HEK293 (cell line): ENCODE data around the gene HTRA1.

Source experiments
- CTCF ChIA-PET: fragments of 350-600 bp; formaldehyde crosslinking; extraction: SDS; loops from one replicate; lab custom pipeline; 2021; ENCODE audit warnings: antibody characterized with exemption; lab: Yijun Ruan, JAX
- POLR2A ChIA-PET: fragments of 300-600 bp; formaldehyde crosslinking; extraction: SDS; loops from one replicate; lab custom pipeline; 2020; ENCODE audit warnings: antibody characterized with exemption, inconsistent platforms; lab: Yijun Ruan, JAX
- H3K27ac ChIP-seq: fragments of 200-500 bp; sonication (Bioruptor generic); 2 replicates; pipeline ENCODE4 v1.5.1; 2014; ENCODE audit warnings: low read depth, low read length, control low read depth, inconsistent platforms; ENCODE audit errors: extremely low read depth
- H3K36me3 ChIP-seq, 2 experiments: fragments of 200-500 bp in 1 of 2; sonication (Bioruptor generic) in 1 of 2; 1 replicate in 1 of 2; 2 replicates in 1 of 2; pipeline ENCODE4 v1.5.1; 2014 to 2017; ENCODE audit warnings: inconsistent platforms in 2 of 2, low read length in 2 of 2; ENCODE audit not compliant: control insufficient read depth in 2 of 2, insufficient read depth in 1 of 2
- H3K4me1 ChIP-seq: fragments of 200-500 bp; sonication (Bioruptor generic); 2 replicates; pipeline ENCODE4 v1.5.1; 2014; ENCODE audit warnings: mild to moderate bottlenecking, low read length, inconsistent platforms; ENCODE audit not compliant: control insufficient read depth, insufficient read depth
- H3K4me3 ChIP-seq: 2 replicates; pipeline ENCODE4 v1.5.1; 2011; ENCODE audit warnings: low read depth, mild to moderate bottlenecking, control low read depth, low read length, moderate library complexity
- H3K9me3 ChIP-seq: fragments of 200-500 bp; sonication (Bioruptor generic); 2 replicates; pipeline ENCODE4 v1.5.1; 2014; ENCODE audit warnings: low read depth, low read length, inconsistent platforms; ENCODE audit not compliant: control insufficient read depth, insufficient read depth
- EGR2 ChIP-seq: fragments of 450-650 bp; formaldehyde crosslinking; IDR thresholded peaks from 2 replicates; pipeline ENCODE4 v1.5.1; 2016; ENCODE audit warnings: low read depth, missing biosample characterization, missing genetic modification characterization
- GFI1B ChIP-seq: fragments of 450-650 bp; formaldehyde crosslinking; IDR thresholded peaks from 2 replicates; pipeline ENCODE4 v1.5.1; 2016; ENCODE audit warnings: missing biosample characterization, missing genetic modification characterization
- HOXA7 ChIP-seq: sonication (generic); formaldehyde crosslinking; IDR thresholded peaks from 2 replicates; pipeline ENCODE4 v1.8.1; 2022; ENCODE audit warnings: missing genetic modification reagents, borderline replicate concordance
- PRDM6 ChIP-seq: fragments of 450-650 bp; formaldehyde crosslinking; IDR thresholded peaks from 2 replicates; pipeline ENCODE4 v1.5.1; 2017; ENCODE audit warnings: missing biosample characterization, missing genetic modification characterization
- ZBTB6 ChIP-seq: fragments of 450-650 bp; formaldehyde crosslinking; IDR thresholded peaks from 2 replicates; pipeline ENCODE4 v1.5.1; 2017; ENCODE audit warnings: missing biosample characterization, missing genetic modification characterization
- ZFHX2 ChIP-seq: fragments of 450-650 bp; formaldehyde crosslinking; conservative IDR thresholded peaks from 2 replicates; pipeline ENCODE4 v1.5.1; 2016; ENCODE audit warnings: missing biosample characterization, missing genetic modification characterization
- ZNF18 ChIP-seq: fragments of 450-650 bp; formaldehyde crosslinking; IDR thresholded peaks from 2 replicates; pipeline ENCODE4 v1.5.1; 2016; ENCODE audit warnings: missing biosample characterization, missing genetic modification characterization
- ZNF2 ChIP-seq: fragments of 450-650 bp; formaldehyde crosslinking; IDR thresholded peaks from 2 replicates; pipeline ENCODE4 v1.5.1; 2016; ENCODE audit warnings: missing biosample characterization, missing genetic modification characterization
- ZNF292 ChIP-seq: fragments of 450-650 bp; formaldehyde crosslinking; IDR thresholded peaks from 2 replicates; pipeline ENCODE4 v1.5.1; 2016; ENCODE audit warnings: low read depth, missing biosample characterization, missing genetic modification characterization, borderline replicate concordance
- ZNF391 ChIP-seq: fragments of 450-650 bp; formaldehyde crosslinking; IDR thresholded peaks from 2 replicates; pipeline ENCODE4 v1.5.1; 2016; ENCODE audit warnings: low read depth, missing biosample characterization, missing genetic modification characterization, borderline replicate concordance
- ZNF518A ChIP-seq: fragments of 450-650 bp; formaldehyde crosslinking; conservative IDR thresholded peaks from 2 replicates; pipeline ENCODE4 v1.5.1; 2016; ENCODE audit warnings: low read depth, missing biosample characterization, missing genetic modification characterization
- ZNF549 ChIP-seq: fragments of 450-650 bp; IDR thresholded peaks from 2 replicates; pipeline ENCODE4 v1.5.1; 2018; ENCODE audit warnings: missing biosample characterization, missing genetic modification characterization, mild to moderate bottlenecking, inconsistent platforms, moderate library complexity
- ZNF571 ChIP-seq: fragments of 450-650 bp; formaldehyde crosslinking; IDR thresholded peaks from 2 replicates; pipeline ENCODE4 v1.5.0; 2017; ENCODE audit warnings: missing biosample characterization, missing genetic modification characterization
- ZNF624 ChIP-seq: fragments of 450-650 bp; formaldehyde crosslinking; IDR thresholded peaks from 2 replicates; pipeline ENCODE4 v1.5.1; 2017; ENCODE audit warnings: missing biosample characterization, missing genetic modification characterization
- ZNF645 ChIP-seq: fragments of 450-650 bp; formaldehyde crosslinking; IDR thresholded peaks from 2 replicates; pipeline ENCODE4; 2016; ENCODE audit warnings: missing biosample characterization, missing genetic modification characterization
- ZNF654 ChIP-seq: fragments of 450-650 bp; formaldehyde crosslinking; IDR thresholded peaks from 2 replicates; pipeline ENCODE4 v1.5.1; 2016; ENCODE audit warnings: low read depth, missing biosample characterization, missing genetic modification characterization

HTRA1 gene

GRCh38 chr10:122508021-122508420, 46.7 kb downstream of the HTRA1 start (continued):
- TF ChIP-seq ZBTB6, result no peak
- no peak for TF ChIP-seq ZNF391

- Histone ChIP-seq H3K4me1 (no peaks in the 10 kb centered on the region; the same call in 1 of the 2 replicates), H3K9me3 (no peaks in the 10 kb centered on the region), H3K4me3 (no peak overlapping the region), H3K27ac (no peak overlapping the region), H3K36me3 (no peaks in the 10 kb centered on the region)
- CTCF ChIA-PET, result interaction anchor here (1.0 kb wide), 1 partner anchor 56 kb away, joined by 5 read pairs; no protein-coding TSS in a partner anchor
- POLR2A ChIA-PET, result no interaction called here
- TF ChIP-seq ZNF645 (tag by site-specific recombination), result no peak
- TF ChIP-seq ZNF292 (tag by site-specific recombination), result no peak
- no peak for TF ChIP-seq EGR2 (tag by site-specific recombination)
Observed at GRCh38 chr10:122509323-122509722, 48.0 kb downstream of the HTRA1 start.

- ChIA-PET CTCF (interaction anchor here (1.6 kb wide), 1 partner anchor 55 kb away, joined by 4 read pairs; no protein-coding TSS in a partner anchor), POLR2A (interaction anchor here (0.6 kb wide), 1 partner anchor 373 kb away, joined by 3 read pairs; no protein-coding TSS in a partner anchor)
- Histone ChIP-seq H3K4me3 (no peak overlapping the region), H3K9me3 (no peaks in the 10 kb centered on the region), H3K27ac (no peak overlapping the region), H3K4me1 (no peaks in the 10 kb centered on the region), H3K36me3 (no peaks in the 10 kb centered on the region)
- TF ChIP-seq ZNF654 (no peak), ZFHX2 (tag by site-specific recombination) (no peak), ZNF624 (no peak), PRDM6 (tag by site-specific recombination) (no peak), ZNF549 (no peak), ZNF18 (tag by site-specific recombination) (no peak), ZNF2 (tag by site-specific recombination) (no peak), HOXA7 (no peak), ZNF518A (no peak), ZNF571 (tag by site-specific recombination) (no peak), GFI1B (tag by site-specific recombination) (no peak)
Observed at GRCh38 chr10:122510326-122510725, 49.0 kb downstream of the HTRA1 start.
